Limb (tissue), 2 donors: ENCODE measurements around the gene IKZF1.
A peak's percentile ranks its signal among the peaks of the same experiment; 100 is the strongest.

Experiments used
- DNase-seq, 2 donors: peaks; one replicate each; pipeline ENCODE4 v3.0.0-alpha.2; 2016; ENCODE audit errors: extremely low spot score in 2 of 2

IKZF1 gene

DNA sequence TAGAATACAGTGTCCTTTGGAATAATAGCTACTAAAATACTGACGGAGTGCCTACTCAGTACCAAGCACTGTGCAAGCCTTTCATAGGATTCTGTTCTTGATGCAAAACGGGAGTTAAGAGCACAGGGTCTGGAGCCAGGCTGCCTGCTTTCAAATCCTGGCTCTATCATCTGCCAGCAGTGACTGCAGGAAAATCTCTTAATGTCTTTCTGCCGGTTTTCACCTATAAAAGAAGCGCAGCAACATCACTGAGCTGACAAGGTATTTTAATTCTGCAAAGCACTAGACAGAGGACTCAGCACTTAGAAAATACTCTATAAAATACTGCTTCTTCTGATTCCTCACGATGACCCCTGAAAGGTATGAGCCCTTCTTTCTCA lies 145.0 kb downstream of the IKZF1 start:
- no peak for DNase-seq

GRCh38 chr7:50449881-50450589 lies 145.5 kb downstream of the IKZF1 start, which contains the start of gene FIGNL1:
Gene FIGNL1 (minus strand): TSS chr7:50450350. CDS start chr7:50447287, 3,063 bp downstream.
- DNase-seq = peak; percentile 71 to 85

- DNase-seq = no peak
These were observed 146.1 kb downstream of the IKZF1 start for GRCh38 chr7:50450590-50451032.
